Prostate gland (tissue), 2 donors: ENCODE measurements around the gene XAB2.

Source experiments
- POLR2A ChIP-seq: fragments of 450-650 bp; IDR thresholded peaks from one replicate; pipeline ENCODE4 v1.6.1; 2016; ENCODE audit warnings: antibody characterized with exemption, mild to moderate bottlenecking
- TF ChIP-seq, protein P1 (sequence below), 4 experiments: fragments of 200-600 bp in 2 of 4; fragments of 450-650 bp in 2 of 4; sonication (generic) in 2 of 4; IDR thresholded peaks; 1 replicate in 3 of 4; 2 replicates in 1 of 4; pipeline ENCODE4 v1.5.1; 2016 to 2019; ENCODE audit warnings: antibody characterized with exemption in 4 of 4, mild to moderate bottlenecking in 2 of 4, moderate library complexity in 2 of 4

DNA sequence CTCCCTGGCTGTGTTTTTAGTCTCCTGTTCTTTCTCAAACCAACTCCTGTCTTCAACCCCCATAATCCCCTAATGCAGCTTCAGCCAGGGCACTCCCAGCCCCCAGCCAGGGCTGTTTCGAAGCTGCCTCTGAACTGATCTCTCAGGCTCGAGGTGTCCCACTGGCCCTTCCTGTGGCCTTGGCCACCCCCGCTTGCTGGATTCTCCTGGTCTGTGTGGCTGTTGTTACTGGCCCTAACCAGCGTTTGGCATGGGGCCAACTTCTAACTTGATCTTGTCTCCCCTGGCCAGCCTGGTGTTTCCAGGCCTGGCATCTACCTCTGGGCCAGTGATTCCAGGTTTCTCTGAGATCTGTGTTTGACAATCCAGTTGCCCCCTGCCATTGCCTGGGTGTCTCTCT, 11.0 kb downstream of the XAB2 start:
- TF ChIP-seq, protein P1, sequence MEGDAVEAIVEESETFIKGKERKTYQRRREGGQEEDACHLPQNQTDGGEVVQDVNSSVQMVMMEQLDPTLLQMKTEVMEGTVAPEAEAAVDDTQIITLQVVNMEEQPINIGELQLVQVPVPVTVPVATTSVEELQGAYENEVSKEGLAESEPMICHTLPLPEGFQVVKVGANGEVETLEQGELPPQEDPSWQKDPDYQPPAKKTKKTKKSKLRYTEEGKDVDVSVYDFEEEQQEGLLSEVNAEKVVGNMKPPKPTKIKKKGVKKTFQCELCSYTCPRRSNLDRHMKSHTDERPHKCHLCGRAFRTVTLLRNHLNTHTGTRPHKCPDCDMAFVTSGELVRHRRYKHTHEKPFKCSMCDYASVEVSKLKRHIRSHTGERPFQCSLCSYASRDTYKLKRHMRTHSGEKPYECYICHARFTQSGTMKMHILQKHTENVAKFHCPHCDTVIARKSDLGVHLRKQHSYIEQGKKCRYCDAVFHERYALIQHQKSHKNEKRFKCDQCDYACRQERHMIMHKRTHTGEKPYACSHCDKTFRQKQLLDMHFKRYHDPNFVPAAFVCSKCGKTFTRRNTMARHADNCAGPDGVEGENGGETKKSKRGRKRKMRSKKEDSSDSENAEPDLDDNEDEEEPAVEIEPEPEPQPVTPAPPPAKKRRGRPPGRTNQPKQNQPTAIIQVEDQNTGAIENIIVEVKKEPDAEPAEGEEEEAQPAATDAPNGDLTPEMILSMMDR (IDR thresholded peaks at IDR 0.05) = no peak
- no peak for TF ChIP-seq POLR2A
